Thoracic aorta (tissue), 2 donors: ENCODE results near the gene IGSF10. TPM values are rescaled to one million over a fixed set of nuclear protein-coding genes. Genes with fewer than 3 reads are reported as not detected.

Source experiments
- ATAC-seq: fragments of 150-250 bp; one replicate; pipeline ENCODE4 v1.8.0; 2017; ENCODE audit warnings: low read depth; ENCODE audit not compliant: insufficient number of reproducible peaks, low FRiP score
- DNase-seq: peaks from one replicate; pipeline ENCODE4 v3.0.0-alpha.2; 2020; ENCODE audit warnings: low spot score
- H3K27ac ChIP-seq, 2 donors: fragments of 200-600 bp; sonication (generic); 1 replicate in 1 of 2; 2 replicates in 1 of 2; pipeline ENCODE4 v1.5.1; 2016; ENCODE audit warnings: mild to moderate bottlenecking in 2 of 2, moderate library complexity in 2 of 2
- H3K27me3 ChIP-seq: fragments of 200-600 bp; sonication (generic); replicated peaks from 2 replicates; pipeline ENCODE4 v1.6.0; 2016; ENCODE audit warnings: mild to moderate bottlenecking; ENCODE audit not compliant: insufficient read depth
- H3K36me3 ChIP-seq: fragments of 200-600 bp; sonication (generic); one replicate; pipeline ENCODE4 v1.5.1; 2016
- H3K4me1 ChIP-seq, 2 donors: fragments of 200-600 bp; sonication (generic); 1 replicate in 1 of 2; 2 replicates in 1 of 2; pipeline versions ENCODE4 v1.5.1 to v1.6.0; 2016; ENCODE audit warnings: low read depth in 2 of 2, mild to moderate bottlenecking in 1 of 2; ENCODE audit not compliant: control insufficient read depth in 1 of 2
- H3K4me3 ChIP-seq: fragments of 200-600 bp; sonication (generic); 2 replicates; pipeline ENCODE4 v1.5.1; 2016; ENCODE audit warnings: mild to moderate bottlenecking
- H3K9me3 ChIP-seq: fragments of 200-600 bp; sonication (generic); 2 replicates; pipeline ENCODE4 v1.5.1; 2016
- total RNA-seq, 2 donors: library from RNA; depleted of rRNA; stranded (reverse); fragments of >200 nt; gene quantifications; one replicate each; pipeline versions ENCODE4 v1.1.0 to v1.2.3, GENCODE V29; 2016
- TF ChIP-seq, protein P1 (sequence below): fragments of 200-600 bp; sonication (generic); IDR thresholded peaks from one replicate; pipeline ENCODE4 v1.5.1; 2019; ENCODE audit warnings: antibody characterized with exemption

Gene IGSF10
- total RNA-seq, 2 donors from 2014 or later: 5.3 to 34.6 TPM

DNA sequence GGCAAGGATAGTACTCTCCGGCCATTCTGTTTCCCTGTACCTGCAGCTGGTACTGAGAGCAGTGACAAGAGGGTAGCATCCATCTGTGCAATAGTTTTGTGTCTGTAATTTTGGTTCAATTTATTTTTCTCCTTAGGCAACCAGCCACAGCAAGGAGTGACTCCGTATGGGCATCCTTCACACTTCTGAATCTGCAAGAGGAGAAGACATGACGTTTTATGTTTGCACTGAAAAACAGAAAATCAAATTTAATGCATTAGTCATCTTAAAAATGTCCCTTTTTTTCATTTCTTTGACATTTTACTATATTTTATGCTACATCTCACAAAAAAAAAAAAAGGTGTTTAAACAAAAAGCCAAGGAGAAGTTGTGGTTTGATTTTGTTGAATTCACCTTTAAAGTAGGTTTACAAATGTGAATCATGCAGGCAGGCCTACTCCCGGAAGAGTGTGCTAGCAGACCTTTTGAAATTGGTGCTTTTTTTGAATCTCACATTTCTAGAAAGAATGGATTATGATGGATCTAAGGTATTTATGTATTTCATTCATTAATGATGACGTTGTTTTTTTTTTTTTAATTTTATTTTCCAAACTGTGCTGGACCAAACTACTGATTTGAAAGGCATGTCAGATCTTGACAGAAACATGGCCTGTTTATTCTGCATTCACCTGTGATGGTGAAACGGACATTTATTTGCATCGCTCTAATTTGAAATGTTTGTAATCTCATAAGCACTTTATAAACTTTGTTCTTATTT lies 28.1 kb downstream of the IGSF10 start:
- Histone ChIP-seq H3K36me3 (no peaks in the 10 kb centered on the region), H3K4me3 (no peak overlapping the region), H3K27me3 (no peaks in the 10 kb centered on the region), H3K9me3 (no peaks in the 10 kb centered on the region), H3K4me1 (peaks cover 0 to 10% of the 10 kb centered on the region in 2 donors), H3K27ac (no peak overlapping the region)
- no peak for DNase-seq
- ATAC-seq: no peak
- TF ChIP-seq, protein P1, sequence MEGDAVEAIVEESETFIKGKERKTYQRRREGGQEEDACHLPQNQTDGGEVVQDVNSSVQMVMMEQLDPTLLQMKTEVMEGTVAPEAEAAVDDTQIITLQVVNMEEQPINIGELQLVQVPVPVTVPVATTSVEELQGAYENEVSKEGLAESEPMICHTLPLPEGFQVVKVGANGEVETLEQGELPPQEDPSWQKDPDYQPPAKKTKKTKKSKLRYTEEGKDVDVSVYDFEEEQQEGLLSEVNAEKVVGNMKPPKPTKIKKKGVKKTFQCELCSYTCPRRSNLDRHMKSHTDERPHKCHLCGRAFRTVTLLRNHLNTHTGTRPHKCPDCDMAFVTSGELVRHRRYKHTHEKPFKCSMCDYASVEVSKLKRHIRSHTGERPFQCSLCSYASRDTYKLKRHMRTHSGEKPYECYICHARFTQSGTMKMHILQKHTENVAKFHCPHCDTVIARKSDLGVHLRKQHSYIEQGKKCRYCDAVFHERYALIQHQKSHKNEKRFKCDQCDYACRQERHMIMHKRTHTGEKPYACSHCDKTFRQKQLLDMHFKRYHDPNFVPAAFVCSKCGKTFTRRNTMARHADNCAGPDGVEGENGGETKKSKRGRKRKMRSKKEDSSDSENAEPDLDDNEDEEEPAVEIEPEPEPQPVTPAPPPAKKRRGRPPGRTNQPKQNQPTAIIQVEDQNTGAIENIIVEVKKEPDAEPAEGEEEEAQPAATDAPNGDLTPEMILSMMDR: no peak

DNA sequence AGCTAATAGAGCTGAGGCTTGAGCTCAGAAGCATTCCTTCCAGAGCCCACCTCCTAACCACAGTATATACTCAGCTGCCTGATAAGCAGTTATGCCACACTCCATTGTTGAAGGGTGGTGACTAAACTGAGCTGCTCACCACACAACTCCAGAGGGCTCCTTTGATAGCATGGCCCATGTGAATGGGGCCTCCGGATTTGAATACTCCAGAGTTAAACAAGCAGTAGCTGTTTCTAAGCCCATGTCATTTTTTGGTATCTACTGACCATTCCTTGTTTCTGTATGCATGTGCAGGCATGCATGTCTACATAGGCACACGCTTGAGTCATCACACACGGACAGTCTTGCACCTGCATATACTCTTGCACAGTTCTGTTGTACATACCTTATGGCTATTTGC lies 28.9 kb downstream of the IGSF10 start:
- ATAC-seq (no peak), DNase-seq (no peak)
- TF ChIP-seq, protein P1: no peak
- Histone ChIP-seq H3K27me3 (no peaks in the 10 kb centered on the region), H3K9me3 (no peaks in the 10 kb centered on the region), H3K4me1 (peaks cover 0 to 10% of the 10 kb centered on the region in 2 donors), H3K27ac (no peak overlapping the region), H3K4me3 (no peak overlapping the region), H3K36me3 (no peaks in the 10 kb centered on the region)

DNA sequence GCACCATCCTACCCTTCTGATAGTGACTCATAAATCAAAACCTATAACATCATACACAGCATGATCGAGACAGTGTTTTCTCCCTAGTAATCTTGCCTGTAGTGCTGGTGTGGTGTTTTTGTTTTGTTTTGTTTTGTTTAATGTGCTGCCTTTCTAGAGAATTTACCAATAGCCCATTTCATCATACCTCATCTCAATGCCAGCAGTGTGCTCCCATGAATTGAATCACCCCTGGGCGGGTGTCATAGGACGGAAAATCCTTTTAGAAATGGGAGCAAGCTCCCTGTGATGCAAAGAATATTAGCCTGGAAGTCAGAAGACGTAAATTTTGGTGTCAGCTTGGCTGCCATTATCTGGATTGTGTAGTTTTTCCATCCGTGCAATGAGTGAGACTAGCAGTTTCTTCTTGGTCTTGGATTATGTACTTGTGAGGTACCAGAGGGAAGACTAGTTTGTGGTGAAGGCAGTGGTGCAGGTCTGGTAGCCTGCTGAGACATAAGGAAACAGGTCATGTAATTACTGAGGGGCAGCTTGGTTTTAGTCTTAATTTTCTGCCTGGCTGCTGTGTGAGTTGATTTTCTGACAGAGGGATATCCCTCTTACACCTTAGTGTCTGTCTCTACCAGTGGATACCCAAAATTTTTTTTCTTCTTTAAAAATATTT lies 29.9 kb downstream of the IGSF10 start:
- DNase-seq (no peak), ATAC-seq (no peak)
- H3K4me3 ChIP-seq: no peak overlapping the region
- TF ChIP-seq, protein P1: no peak
- no peaks in the 10 kb centered on the region for H3K27me3 ChIP-seq
- peaks cover 0 to 10% of the 10 kb centered on the region in 2 donors for H3K4me1 ChIP-seq
- no peak overlapping the region for H3K27ac ChIP-seq
- no peaks in the 10 kb centered on the region for H3K36me3 ChIP-seq
- no peaks in the 10 kb centered on the region for H3K9me3 ChIP-seq

DNA sequence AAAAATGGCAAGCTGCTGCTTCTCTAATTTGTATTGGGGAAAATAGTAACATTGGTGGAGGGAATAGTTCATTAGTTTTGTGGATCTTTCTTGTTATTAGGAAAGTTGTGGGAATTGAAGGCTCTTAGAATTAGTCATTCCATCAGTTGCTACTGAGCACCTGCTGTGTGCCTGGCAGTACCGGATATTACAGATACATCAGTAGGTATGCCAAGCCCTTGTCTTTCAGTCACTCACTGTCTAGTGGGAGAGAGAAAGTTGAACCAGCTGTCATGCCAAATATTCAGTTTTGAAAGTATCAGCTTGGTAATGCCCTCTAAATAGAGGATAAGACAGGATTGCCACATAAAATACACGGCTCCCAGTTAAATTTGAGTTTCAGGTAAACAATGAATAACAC lies 32.5 kb downstream of the IGSF10 start:
- Histone ChIP-seq H3K27ac (no peak overlapping the region), H3K9me3 (no peaks in the 10 kb centered on the region), H3K4me3 (no peak overlapping the region), H3K4me1 (no peaks in the 10 kb centered on the region), H3K36me3 (no peaks in the 10 kb centered on the region), H3K27me3 (no peaks in the 10 kb centered on the region)
- TF ChIP-seq, protein P1: no peak
- DNase-seq: no peak
- no peak for ATAC-seq

DNA sequence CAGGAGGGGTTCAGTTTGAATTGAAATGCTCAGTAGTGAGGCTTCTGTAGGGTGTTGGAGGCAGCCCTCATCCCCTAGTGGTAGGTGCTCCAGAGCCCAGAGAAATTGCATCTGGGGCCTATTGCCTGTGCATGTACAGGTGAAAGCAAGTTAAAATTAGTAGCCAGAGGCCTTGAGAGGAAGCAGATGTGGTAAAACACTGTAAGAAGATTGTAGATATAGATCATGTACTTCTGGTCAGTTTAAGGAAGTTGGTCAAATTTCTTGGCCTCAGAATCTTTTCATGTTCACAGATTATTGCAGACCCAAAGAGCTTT lies 34.6 kb downstream of the IGSF10 start:
- ATAC-seq (no peak), DNase-seq (no peak)
- TF ChIP-seq, protein P1: no peak
- Histone ChIP-seq H3K4me1 (no peaks in the 10 kb centered on the region), H3K27ac (no peak overlapping the region), H3K27me3 (no peaks in the 10 kb centered on the region), H3K4me3 (no peak overlapping the region), H3K9me3 (no peaks in the 10 kb centered on the region), H3K36me3 (no peaks in the 10 kb centered on the region)
